ENCODE results near the gene ISLR2.

Gene ISLR2

DNA sequence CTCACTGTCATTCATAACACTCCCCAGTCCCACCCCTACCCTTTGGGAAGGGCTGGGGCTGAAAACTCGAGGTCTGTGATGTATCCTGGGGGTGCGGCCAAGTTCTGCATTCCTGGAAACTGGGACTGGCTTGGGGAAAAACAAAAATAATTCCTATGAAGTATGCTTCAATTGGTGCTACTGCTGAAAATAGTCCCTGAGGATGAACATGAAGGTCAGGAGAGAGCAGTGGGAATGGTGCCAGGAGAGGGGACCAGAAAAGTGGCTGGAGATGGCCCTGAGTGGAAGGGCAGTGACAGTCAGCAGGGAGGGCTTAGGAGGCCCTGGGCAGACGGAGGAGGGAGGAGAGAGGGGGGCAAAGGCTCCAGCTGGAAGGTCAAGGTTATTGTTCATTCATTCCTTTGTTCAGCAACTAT is 38.3 kb downstream of the ISLR2 start:
- CTCF ChIA-PET, result interaction anchor here (2.3 kb wide), 1 partner anchor 12 kb away, joined by 6 read pairs; no protein-coding TSS in a partner anchor
- TF ChIP-seq, protein P1, sequence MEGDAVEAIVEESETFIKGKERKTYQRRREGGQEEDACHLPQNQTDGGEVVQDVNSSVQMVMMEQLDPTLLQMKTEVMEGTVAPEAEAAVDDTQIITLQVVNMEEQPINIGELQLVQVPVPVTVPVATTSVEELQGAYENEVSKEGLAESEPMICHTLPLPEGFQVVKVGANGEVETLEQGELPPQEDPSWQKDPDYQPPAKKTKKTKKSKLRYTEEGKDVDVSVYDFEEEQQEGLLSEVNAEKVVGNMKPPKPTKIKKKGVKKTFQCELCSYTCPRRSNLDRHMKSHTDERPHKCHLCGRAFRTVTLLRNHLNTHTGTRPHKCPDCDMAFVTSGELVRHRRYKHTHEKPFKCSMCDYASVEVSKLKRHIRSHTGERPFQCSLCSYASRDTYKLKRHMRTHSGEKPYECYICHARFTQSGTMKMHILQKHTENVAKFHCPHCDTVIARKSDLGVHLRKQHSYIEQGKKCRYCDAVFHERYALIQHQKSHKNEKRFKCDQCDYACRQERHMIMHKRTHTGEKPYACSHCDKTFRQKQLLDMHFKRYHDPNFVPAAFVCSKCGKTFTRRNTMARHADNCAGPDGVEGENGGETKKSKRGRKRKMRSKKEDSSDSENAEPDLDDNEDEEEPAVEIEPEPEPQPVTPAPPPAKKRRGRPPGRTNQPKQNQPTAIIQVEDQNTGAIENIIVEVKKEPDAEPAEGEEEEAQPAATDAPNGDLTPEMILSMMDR (IDR thresholded peaks at IDR 0.05; ENCODE audit: control extremely low read depth, extremely low read depth, low read depth, missing control alignments), result no peak
- DNase-seq (ENCODE audit: extremely low spot score), result no peak
- POLR2A ChIA-PET, result no interaction called here

DNA sequence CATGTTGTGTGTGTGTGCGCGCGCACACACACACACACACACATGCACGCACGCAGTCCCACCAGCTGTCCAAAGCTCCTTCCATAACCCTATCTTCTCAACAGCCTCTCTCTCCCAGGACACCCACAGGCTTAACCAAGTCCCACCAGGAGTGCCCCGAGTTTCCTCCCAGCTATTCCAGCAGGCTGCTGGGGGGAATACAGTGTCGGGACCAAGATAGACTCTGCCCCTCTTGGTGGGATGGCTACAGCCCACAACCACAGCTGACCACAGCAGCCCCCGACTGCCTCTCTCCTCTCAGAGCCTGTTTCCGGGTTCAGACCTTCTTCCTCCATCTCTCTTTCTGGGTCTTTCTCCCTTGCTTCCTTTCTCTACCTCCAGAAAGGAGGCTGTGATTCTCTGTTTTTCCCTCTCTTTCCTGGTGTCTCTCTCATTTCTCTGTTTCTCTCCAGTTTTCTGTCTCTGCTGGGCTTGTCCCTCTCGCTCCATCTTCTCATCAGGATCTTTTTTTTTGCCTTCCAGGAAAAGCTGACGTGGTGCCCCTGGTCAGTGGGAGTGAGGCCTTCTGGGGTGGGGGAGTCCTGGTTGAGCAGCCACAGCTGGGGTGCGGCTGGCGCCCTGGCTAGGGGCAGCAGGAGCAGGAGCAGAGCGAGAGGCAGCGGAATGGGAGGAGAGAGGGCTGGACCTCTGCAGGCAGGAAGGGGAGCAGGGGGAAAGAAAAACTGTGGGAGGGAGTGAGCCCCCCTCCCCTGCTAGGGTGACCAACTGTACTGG is 39.9 kb downstream of the ISLR2 start:
- POLR2A ChIA-PET, result no interaction called here
- TF ChIP-seq, protein P1 (IDR thresholded peaks at IDR 0.05; ENCODE audit: control extremely low read depth, extremely low read depth, low read depth, missing control alignments), result no peak
- CTCF ChIA-PET, result no interaction called here
- no peak for DNase-seq (ENCODE audit: extremely low spot score)

DNA sequence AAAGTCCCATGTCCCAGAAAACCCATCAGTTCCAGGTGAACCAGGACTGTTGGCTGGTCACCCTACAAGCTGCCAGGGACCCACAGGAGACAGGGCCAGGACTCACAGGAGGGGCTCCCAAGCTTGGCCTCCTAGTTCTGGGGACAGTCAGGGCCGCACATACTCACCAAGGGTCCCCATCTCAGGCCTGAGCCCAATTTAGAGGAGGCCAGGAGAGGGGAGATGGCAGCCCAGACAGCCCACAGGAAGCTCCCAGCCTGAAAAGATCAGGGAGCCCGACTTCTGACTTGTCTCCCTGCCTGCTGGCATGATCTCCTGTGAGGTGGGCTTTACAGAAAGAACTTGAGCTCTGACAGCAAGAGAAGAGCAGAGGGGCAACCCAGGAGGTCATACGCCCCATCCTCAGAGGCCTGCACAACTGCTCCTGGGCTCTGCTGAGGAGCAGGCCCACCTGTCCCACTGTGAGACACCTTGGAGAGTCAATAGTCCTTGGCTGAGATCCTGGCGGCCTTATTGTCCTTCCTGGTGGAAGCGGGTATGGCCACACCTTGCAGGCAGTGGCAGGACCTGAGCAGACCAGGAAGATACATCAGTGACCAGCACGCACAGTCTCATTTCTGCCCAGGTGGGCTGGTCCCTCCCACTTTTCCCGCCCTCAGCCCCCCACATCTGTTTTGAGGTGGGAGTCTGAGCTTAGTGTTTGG is 40.6 kb downstream of the ISLR2 start:
- TF ChIP-seq, protein P1 (IDR thresholded peaks at IDR 0.05; ENCODE audit: control extremely low read depth, extremely low read depth, low read depth, missing control alignments), result no peak
- no peak for DNase-seq (ENCODE audit: extremely low spot score)
- ChIA-PET CTCF (interaction anchor here (1.0 to 1.4 kb wide), 2 partner anchors 14 to 43 kb away, joined by 3 to 4 read pairs; no protein-coding TSS in a partner anchor), POLR2A (no interaction called here)

DNA sequence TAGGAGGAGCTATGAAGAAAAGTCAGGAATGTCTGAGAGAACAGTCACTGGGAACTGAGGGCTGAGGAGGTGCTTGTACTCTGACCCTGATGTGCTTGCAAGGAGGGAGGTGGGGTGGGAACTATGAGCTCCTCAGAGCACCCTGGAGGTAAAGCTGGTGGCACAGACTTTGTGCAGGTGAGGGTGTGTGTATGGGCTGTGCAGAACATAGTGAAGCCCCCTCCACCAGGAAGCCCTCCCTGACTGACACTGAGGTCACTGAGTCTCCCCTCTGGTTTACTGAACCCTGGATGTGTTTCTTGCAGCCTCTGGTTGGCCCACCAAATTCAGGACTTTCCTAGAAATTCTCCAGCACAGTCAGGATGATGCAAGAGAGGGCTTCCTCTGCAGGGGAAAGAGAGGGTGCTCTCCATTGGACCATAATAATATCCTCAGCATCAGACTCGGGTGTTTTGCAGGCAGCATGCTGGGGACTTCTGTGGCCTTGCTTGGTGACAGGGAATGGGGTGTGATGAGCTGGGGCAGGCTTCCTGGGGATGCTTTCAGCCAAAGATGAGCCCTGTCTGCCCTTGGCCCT is 41.7 kb downstream of the ISLR2 start:
- no peak for DNase-seq (ENCODE audit: extremely low spot score)
- ChIA-PET POLR2A (no interaction called here), CTCF (interaction anchor here (1.0 to 1.5 kb wide), 3 partner anchors 13 to 44 kb away, joined by 3 to 4 read pairs (median 3); no protein-coding TSS in a partner anchor)
- TF ChIP-seq, protein P1 (IDR thresholded peaks at IDR 0.05; ENCODE audit: control extremely low read depth, extremely low read depth, low read depth, missing control alignments), result no peak

DNA sequence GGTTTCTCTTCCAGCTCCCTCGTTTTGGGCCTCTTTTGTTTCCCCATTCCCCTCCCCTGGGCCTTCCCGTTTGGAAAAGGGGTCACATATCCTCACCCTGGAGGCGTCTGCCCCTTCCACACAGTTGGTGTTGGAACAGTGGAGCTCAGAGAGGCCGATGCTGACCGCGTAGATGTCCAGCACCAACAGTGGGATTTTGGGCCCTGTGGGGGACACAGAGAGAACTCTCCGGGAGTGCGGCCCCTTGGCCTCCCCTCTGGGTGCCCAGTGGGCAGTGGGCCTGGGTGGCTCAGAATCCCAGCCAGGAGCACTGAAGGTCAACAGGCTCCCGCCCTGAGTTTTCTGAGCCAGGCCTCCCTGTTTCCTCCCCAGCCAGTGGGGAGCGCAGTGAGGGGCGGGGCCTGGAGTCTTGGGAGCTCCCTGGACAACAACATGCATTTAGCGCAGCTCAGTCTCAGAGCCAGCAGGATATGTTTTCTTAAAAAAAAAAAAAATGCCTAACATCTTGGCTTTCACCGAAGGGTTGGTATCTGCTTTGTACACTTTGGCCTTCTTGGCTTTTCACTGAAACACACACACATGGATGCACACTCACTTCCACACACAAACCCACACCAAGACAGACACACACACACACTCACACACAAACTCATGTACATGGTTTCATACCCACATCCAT is 42.5 kb downstream of the ISLR2 start:
- ChIA-PET CTCF (interaction anchor here (1.4 to 1.5 kb wide), 2 partner anchors 18 to 45 kb away, joined by 3 read pairs; no protein-coding TSS in a partner anchor), POLR2A (no interaction called here)
- no peak for DNase-seq (ENCODE audit: extremely low spot score)
- TF ChIP-seq, protein P1 (IDR thresholded peaks at IDR 0.05; ENCODE audit: control extremely low read depth, extremely low read depth, low read depth, missing control alignments), result no peak
